GM12872 (cell line): ENCODE results near the gene TPSG1.

ENCODE experiments used
- TF ChIP-seq, protein P1 (sequence below): IDR thresholded peaks from 3 replicates; pipeline ENCODE4 v1.5.1; 2011; ENCODE audit warnings: low read depth, mild to moderate bottlenecking, low read length, moderate library complexity; ENCODE audit not compliant: insufficient read depth

The TPSG1 gene

DNA sequence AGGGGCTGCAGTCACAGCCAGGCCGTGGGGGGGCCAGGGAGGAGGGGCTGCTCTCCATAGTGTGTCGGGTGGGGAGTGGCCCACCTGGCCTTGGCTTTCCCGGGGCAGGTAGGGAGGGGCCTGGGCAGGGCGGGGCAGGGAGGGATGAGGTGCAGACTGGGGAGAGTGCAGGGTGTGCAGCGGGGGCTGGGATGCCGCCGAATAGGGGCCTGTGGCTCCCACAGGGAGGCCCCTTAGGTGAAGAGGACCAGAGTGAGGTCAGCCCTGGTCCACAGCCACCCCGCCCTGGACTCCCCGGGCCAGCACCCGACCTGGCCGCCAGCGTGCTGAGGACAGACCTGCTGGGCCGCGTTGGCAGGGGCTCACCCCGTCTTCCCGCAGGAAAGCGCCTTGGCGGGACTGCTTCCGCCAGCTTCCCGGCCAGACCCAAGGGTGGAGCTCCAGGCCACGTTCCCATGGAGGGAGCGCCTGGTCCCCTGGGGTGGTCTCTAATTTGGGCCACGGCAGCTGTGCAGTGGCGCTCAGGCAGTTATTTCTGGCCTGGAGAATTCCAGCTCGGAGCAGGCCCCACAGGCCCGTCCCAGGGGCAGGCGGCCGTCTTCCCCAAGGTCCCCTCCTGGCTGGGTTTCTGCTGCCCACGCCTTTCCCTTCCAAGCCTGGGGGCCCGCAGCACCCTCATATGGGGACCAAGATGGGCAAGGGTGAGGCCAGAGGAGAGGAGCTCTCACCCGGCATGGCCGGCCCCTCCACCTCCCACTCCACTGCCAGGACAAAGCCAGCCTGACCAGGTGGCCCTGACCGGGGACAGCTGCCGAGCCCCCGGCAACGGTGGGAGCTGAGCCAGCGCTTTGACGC, 44.3 kb downstream of the TPSG1 start:
- TF ChIP-seq, protein P1, sequence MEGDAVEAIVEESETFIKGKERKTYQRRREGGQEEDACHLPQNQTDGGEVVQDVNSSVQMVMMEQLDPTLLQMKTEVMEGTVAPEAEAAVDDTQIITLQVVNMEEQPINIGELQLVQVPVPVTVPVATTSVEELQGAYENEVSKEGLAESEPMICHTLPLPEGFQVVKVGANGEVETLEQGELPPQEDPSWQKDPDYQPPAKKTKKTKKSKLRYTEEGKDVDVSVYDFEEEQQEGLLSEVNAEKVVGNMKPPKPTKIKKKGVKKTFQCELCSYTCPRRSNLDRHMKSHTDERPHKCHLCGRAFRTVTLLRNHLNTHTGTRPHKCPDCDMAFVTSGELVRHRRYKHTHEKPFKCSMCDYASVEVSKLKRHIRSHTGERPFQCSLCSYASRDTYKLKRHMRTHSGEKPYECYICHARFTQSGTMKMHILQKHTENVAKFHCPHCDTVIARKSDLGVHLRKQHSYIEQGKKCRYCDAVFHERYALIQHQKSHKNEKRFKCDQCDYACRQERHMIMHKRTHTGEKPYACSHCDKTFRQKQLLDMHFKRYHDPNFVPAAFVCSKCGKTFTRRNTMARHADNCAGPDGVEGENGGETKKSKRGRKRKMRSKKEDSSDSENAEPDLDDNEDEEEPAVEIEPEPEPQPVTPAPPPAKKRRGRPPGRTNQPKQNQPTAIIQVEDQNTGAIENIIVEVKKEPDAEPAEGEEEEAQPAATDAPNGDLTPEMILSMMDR = no peak

DNA sequence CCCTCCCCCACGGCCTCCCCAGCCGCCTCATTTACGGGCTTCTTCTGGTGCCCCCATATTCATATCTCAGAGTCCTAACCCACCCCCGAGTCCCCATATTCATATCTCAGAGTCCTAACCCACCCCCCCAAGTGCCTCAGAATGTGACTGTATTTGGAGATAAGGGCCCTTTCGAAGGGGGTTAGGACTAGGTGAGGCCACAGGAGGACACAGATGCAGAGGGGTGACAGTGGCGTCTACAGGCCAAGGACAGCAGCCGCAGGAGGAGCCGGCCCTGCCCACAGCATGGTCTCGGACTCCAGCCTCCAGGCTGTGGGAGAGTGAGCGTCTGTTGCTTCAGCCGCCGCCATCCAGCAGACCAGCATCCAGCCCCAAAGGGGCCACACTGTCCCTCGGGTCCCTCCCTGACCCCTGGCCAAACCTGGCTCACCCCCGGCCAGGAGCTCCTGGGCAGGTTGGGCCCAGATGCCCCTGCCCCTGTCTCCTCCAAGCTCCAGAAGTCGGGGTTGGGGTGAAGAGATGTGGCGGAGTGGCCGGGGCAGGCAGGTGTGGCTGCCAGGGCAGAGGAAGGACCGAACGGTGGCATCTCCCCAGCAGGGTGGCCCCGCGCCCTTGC, 46.7 kb downstream of the TPSG1 start:
- TF ChIP-seq, protein P1 = no peak

DNA sequence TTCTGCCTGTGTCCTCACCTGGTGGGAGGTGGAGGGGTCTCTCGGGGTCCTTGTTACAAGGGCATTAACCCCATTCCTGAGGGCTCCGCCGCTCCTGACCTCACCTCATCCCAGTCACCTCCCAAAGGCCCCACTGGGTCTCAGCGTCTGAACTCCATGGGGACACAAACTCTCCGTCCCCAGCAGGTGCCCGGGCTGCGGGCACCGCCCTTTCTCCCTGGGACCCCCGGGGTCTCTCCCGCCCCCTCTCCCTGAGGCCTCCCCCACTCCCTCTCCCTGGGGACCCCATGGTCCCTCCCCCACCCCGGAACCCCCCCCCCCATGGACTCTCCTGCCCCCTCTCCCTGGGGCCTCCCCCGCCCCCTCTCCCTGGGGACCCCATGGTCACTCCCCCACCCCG, 47.3 kb downstream of the TPSG1 start:
- TF ChIP-seq, protein P1 = no peak

DNA sequence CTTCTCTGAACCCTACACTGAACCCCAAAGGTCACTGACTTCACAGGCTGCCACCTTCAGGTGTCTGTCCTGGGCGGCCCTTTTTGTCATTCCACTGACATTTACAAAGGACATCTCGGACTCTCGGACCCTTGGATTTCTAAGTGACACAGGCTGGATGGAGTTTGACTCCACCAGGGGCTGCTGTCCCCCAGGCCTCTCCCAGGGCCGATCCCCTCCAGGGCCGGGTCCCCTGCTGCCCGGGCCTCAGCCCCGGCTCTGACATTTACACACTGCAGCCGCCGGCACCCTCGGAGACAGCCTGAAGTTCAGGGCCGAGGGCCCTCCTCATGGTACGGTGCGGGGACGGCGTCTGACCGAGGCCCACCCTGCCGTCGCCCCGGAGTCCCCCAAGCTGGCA, 48.0 kb downstream of the TPSG1 start:
- TF ChIP-seq, protein P1 = no peak

- TF ChIP-seq, protein P1 = no peak
These were observed 48.7 kb downstream of the TPSG1 start for GRCh38 chr16:1176280-1176897.

- TF ChIP-seq, protein P1 = no peak
These were observed 49.3 kb downstream of the TPSG1 start for GRCh38 chr16:1175566-1176279.
